SK-N-SH (cell line): Measurements from ENCODE around the gene RHNO1. TPM values are rescaled to one million over a fixed set of nuclear protein-coding genes. Genes with fewer than 3 reads are reported as not detected.

Experiments
- CTCF ChIA-PET: fragments of 300-600, 350-600 bp; formaldehyde crosslinking; extraction: SDS; loops from one replicate; lab custom pipeline; 2021; lab: Yijun Ruan, JAX
- POLR2A ChIA-PET: fragments of 350-600 bp; sonication (Branson Sonifier 250); formaldehyde crosslinking; extraction: SDS; loops from one replicate; lab custom pipeline; 2020; ENCODE audit warnings: antibody characterized with exemption, inconsistent platforms; lab: Yijun Ruan, JAX
- DNase-seq: peaks from one replicate; pipeline ENCODE4 v3.0.0; 2012
- H2AFZ ChIP-seq: fragments of 200-600 bp; sonication (generic); 2 replicates; pipeline ENCODE4 v1.8.1; 2016; ENCODE audit warnings: antibody characterized with exemption, mild to moderate bottlenecking, low read depth
- H3F3A ChIP-seq: fragments of 200-600 bp; sonication (generic); replicated peaks from 2 replicates; pipeline ENCODE3; 2016; ENCODE audit warnings: antibody characterized with exemption, mild to moderate bottlenecking; ENCODE audit not compliant: insufficient read depth
- H3K27ac ChIP-seq, 2 experiments: fragments of 200-500 bp in 1 of 2; fragments of 200-600 bp in 1 of 2; sonication (Bioruptor generic) in 1 of 2; sonication (generic), shearing (Covaris generic) in 1 of 2; 2 replicates each; pipeline versions ENCODE4 v1.5.1 to v1.6.1; 2014 to 2016; ENCODE audit warnings: low read depth in 2 of 2, inconsistent platforms in 1 of 2, low read length in 1 of 2, mild to moderate bottlenecking in 1 of 2, mixed read lengths in 1 of 2
- H3K27me3 ChIP-seq: fragments of 200-600 bp; sonication (generic), shearing (Covaris generic); 2 replicates; pipeline ENCODE4 v1.6.1; 2016; ENCODE audit warnings: mixed run types; ENCODE audit not compliant: insufficient read depth
- H3K36me3 ChIP-seq, 2 experiments: fragments of 200-500 bp in 1 of 2; fragments of 200-600 bp in 1 of 2; sonication (Bioruptor generic) in 1 of 2; sonication (generic) in 1 of 2; replicated peaks in 1 of 2; 2 replicates each; pipeline versions ENCODE3 to v1.5.1; 2014 to 2016; ENCODE audit warnings: low read length in 1 of 2, mild to moderate bottlenecking in 1 of 2; ENCODE audit not compliant: insufficient read depth in 2 of 2, control insufficient read depth in 1 of 2
- H3K4me1 ChIP-seq, 2 experiments: fragments of 200-500 bp in 1 of 2; fragments of 200-600 bp in 1 of 2; sonication (Bioruptor generic) in 1 of 2; sonication (generic), shearing (Covaris generic) in 1 of 2; 2 replicates each; pipeline versions ENCODE4 v1.5.1 to v1.6.1; 2014 to 2016; ENCODE audit warnings: low read depth in 1 of 2, low read length in 1 of 2, mixed run types in 1 of 2; ENCODE audit not compliant: insufficient read depth in 2 of 2, control insufficient read depth in 1 of 2
- H3K4me2 ChIP-seq: fragments of 200-600 bp; sonication (generic), shearing (Covaris generic); 2 replicates; pipeline ENCODE4 v1.6.1; 2017; ENCODE audit warnings: mixed run types
- H3K4me3 ChIP-seq, 2 experiments: fragments of 200-500 bp in 1 of 2; fragments of 200-600 bp in 1 of 2; sonication (Bioruptor generic) in 1 of 2; sonication (generic), shearing (Covaris generic) in 1 of 2; 2 replicates each; pipeline versions ENCODE4 v1.5.1 to v1.8.1; 2014 to 2016; ENCODE audit warnings: low read depth in 2 of 2, inconsistent platforms in 1 of 2, low read length in 1 of 2, mild to moderate bottlenecking in 1 of 2, mixed read lengths in 1 of 2, moderate library complexity in 1 of 2
- H3K79me2 ChIP-seq: fragments of 200-600 bp; sonication (generic); 2 replicates; pipeline ENCODE4 v1.8.1; 2017; ENCODE audit warnings: mild to moderate bottlenecking; ENCODE audit not compliant: insufficient read depth
- H3K9ac ChIP-seq: fragments of 200-600 bp; sonication (generic); 2 replicates; pipeline ENCODE4 v1.6.1; 2017; ENCODE audit warnings: mixed run types
- H3K9me2 ChIP-seq: fragments of 200-600 bp; sonication (generic); 2 replicates; pipeline ENCODE4 v1.6.1; 2017; ENCODE audit warnings: mixed run types
- H3K9me3 ChIP-seq: fragments of 200-600 bp; sonication (generic); 2 replicates; pipeline ENCODE4 v1.6.1; 2017; ENCODE audit warnings: mixed run types, mild to moderate bottlenecking, moderate library complexity
- H4K20me1 ChIP-seq: fragments of 200-600 bp; sonication (generic); 2 replicates; pipeline ENCODE4 v1.6.1; 2017; ENCODE audit warnings: mild to moderate bottlenecking, mixed run types; ENCODE audit not compliant: insufficient read depth
- ELF1 ChIP-seq: IDR thresholded peaks from 2 replicates; pipeline ENCODE4 v1.4.0; 2012
- EP300 ChIP-seq, 2 experiments: IDR thresholded peaks; 2 replicates each; pipeline versions ENCODE4 v1.4.0 to v1.6.1; 2012; ENCODE audit warnings: borderline replicate concordance in 1 of 2, low read depth in 1 of 2, low read length in 1 of 2
- EZH2phosphoT487 ChIP-seq: fragments of 200-600 bp; sonication (generic); IDR thresholded peaks from 2 replicates; pipeline ENCODE4 v1.6.1; 2017; ENCODE audit warnings: low read depth, mixed run types, mild to moderate bottlenecking, antibody characterized with exemption, moderate library complexity, borderline replicate concordance
- FOXJ3 ChIP-seq: sonication (generic); formaldehyde crosslinking; IDR thresholded peaks from 2 replicates; pipeline ENCODE4 v1.5.1; 2020; ENCODE audit warnings: mild to moderate bottlenecking, missing genetic modification reagents
- GABPA ChIP-seq: IDR thresholded peaks from 2 replicates; pipeline ENCODE4 v1.4.0; 2012; ENCODE audit warnings: low read depth, mild to moderate bottlenecking
- GATA2 ChIP-seq: sonication (generic); formaldehyde crosslinking; IDR thresholded peaks from 2 replicates; pipeline ENCODE4 v1.5.0; 2020; ENCODE audit warnings: mild to moderate bottlenecking, missing genetic modification reagents
- NFIC ChIP-seq: IDR thresholded peaks from 2 replicates; pipeline ENCODE4 v1.4.0; 2012; ENCODE audit warnings: borderline replicate concordance
- PBX3 ChIP-seq: IDR thresholded peaks from 2 replicates; pipeline ENCODE4; 2012
- POLR2AphosphoS5 ChIP-seq: IDR thresholded peaks from 2 replicates; pipeline ENCODE4 v1.6.1; 2012; ENCODE audit warnings: low read depth, low read length
- RCOR1 ChIP-seq: fragments of 150-350 bp; IDR thresholded peaks from 2 replicates; pipeline ENCODE4 v1.6.1; 2017; ENCODE audit warnings: antibody characterized with exemption, low read length
- REST ChIP-seq: IDR thresholded peaks from 2 replicates; pipeline ENCODE4 v1.6.1; 2012; ENCODE audit warnings: mild to moderate bottlenecking, low read depth, low read length, moderate library complexity
- SIN3A ChIP-seq: IDR thresholded peaks from 2 replicates; pipeline ENCODE4 v1.6.1; 2012; ENCODE audit warnings: low read depth, mild to moderate bottlenecking, low read length, moderate library complexity, borderline replicate concordance
- SMC3 ChIP-seq: IDR thresholded peaks from 2 replicates; pipeline ENCODE4 v1.6.1; 2012; ENCODE audit warnings: low read depth, low read length, improper control_type of control experiment
- TAF1 ChIP-seq: IDR thresholded peaks from 2 replicates; pipeline ENCODE4 v1.6.1; 2012; ENCODE audit warnings: low read depth, mild to moderate bottlenecking, low read length, moderate library complexity, borderline replicate concordance
- TCF12 ChIP-seq: IDR thresholded peaks from 2 replicates; pipeline ENCODE4 v1.4.0; 2012
- TEAD4 ChIP-seq: IDR thresholded peaks from 2 replicates; pipeline ENCODE4 v1.4.0; 2012; ENCODE audit warnings: mild to moderate bottlenecking, borderline replicate concordance; ENCODE audit not compliant: insufficient read depth
- WGBS: methylation state at CpG from one replicate; pipeline ENCODE4 v1.1.6; 2017; ENCODE audit warnings: low lambda C conversion rate; 5-methylcytosine and 5-hydroxymethylcytosine counted together
- polyA plus RNA-seq, 3 experiments: library from polyadenylated mRNA; depleted of rRNA; stranded (reverse); fragments of >200 nt; gene quantifications; 2 replicates each; pipeline ENCODE4 v1.2.3, GENCODE V29; 2012
- TF ChIP-seq, protein P1 (sequence below): IDR thresholded peaks from 2 replicates; pipeline ENCODE4 v1.4.0; 2012; ENCODE audit warnings: low read depth

RHNO1 gene
- polyA plus RNA-seq, 1 of the 3 experiments (the other 2 are of a cell fraction), result 28.9 TPM

DNA sequence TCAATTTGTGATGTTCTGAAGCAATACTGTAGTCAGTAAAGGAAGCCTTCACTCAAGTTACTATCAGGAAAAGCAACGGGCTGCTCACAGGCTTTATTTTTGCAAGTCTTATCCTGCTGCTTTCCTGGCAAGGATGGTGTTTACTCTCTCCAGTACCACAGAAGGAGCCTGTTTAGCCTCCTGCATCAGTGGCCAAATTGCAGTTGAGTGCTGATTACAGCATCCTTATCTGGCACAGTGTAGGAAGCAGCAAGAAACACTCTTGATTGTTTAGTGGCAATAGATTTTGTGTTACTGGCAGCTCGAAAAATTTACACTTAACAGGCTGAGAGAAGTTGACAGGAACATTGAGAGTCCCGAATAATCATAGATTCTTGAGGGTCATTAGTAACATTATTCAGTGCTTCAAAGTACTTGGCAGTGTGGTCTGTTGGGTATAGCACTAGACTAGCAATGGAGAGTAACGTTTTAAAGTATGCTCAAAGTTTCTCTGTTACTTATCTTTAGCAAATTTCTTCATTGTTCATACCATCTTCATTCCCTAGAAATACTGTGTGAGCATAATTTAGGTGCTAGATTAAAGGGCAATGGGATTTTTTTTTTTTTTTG, 25.4 kb downstream of the RHNO1 start:
- Histone ChIP-seq H3K27ac (peak overlapping the region in 1 of 2 experiments; percentile 16; a peak in 1 of 4 replicates), H3K4me1 (peaks cover 0 to 6% of the 10 kb centered on the region in 2 experiments; a peak in 2 of 4 replicates), H3F3A (peaks cover 8% of the 10 kb centered on the region), H3K4me3 (no peak overlapping the region), H4K20me1 (peaks cover 47% of the 10 kb centered on the region; the same call in 1 of the 2 replicates), H3K79me2 (peaks cover 97% of the 10 kb centered on the region), H2AFZ (no peak overlapping the region), H3K4me2 (no peak overlapping the region), H3K36me3 (peaks cover 0 to under 1% of the 10 kb centered on the region in 2 experiments), H3K9me2 (no peaks in the 10 kb centered on the region), H3K9me3 (no peaks in the 10 kb centered on the region), H3K27me3 (no peaks in the 10 kb centered on the region), H3K9ac (no peak overlapping the region)
- WGBS, result 35% methylated on average over 4 of the region's 4 CpGs
- ChIA-PET CTCF (interaction anchor here (1.3 kb wide), 1 partner anchor 17 kb away, joined by 4 read pairs; no protein-coding TSS in a partner anchor), POLR2A (interaction anchor here (1.1 kb wide), 1 partner anchor 12 kb away, joined by 5 read pairs; the partner anchor contains the start of gene TULP3)
- TF ChIP-seq RCOR1 (peak; percentile 71), POLR2AphosphoS5 (no peak), FOXJ3 (CRISPR knock-in tag) (peak; percentile 90), TCF12 (peak; percentile 71), SIN3A (no peak), EP300 (IDR thresholded peaks at IDR 0.05; ENCODE audit: borderline replicate concordance in 1 of 2, low read depth in 1 of 2, low read length in 1 of 2) (peak in 1 of 2 experiments; percentile 63; a peak in 1 of 4 replicates), GATA2 (CRISPR knock-in tag) (peak; percentile 84), PBX3 (peak; percentile 64)
- DNase-seq, result peak; percentile 68

- DNase-seq, result no peak
- Histone ChIP-seq H3K36me3 (no peaks in the 10 kb centered on the region), H2AFZ (no peak overlapping the region), H3K9ac (no peak overlapping the region), H3K27ac (no peak overlapping the region), H3K79me2 (peaks cover 95% of the 10 kb centered on the region), H4K20me1 (peaks cover 39% of the 10 kb centered on the region; the same call in 1 of the 2 replicates), H3K4me3 (no peak overlapping the region), H3K9me3 (no peaks in the 10 kb centered on the region), H3F3A (peaks cover 13% of the 10 kb centered on the region), H3K4me1 (peaks cover 0 to 6% of the 10 kb centered on the region in 2 experiments; a peak in 2 of 4 replicates)
- CTCF ChIA-PET, result interaction anchor here (0.6 to 0.8 kb wide), 2 partner anchors 101 to 582 kb away, joined by 3 to 4 read pairs; no protein-coding TSS in a partner anchor
- TF ChIP-seq, protein P1, sequence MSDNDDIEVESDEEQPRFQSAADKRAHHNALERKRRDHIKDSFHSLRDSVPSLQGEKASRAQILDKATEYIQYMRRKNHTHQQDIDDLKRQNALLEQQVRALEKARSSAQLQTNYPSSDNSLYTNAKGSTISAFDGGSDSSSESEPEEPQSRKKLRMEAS, result no peak
- TF ChIP-seq EZH2phosphoT487 (no peak), SMC3 (no peak), ELF1 (no peak), TEAD4 (no peak), GABPA (no peak), TAF1 (no peak), REST (no peak), POLR2AphosphoS5 (no peak), NFIC (no peak), SIN3A (no peak)
- TF ChIP-seq, all 33 proteins: peak for 0
- no peaks in the 10 kb centered on the region for H3K9me2 ChIP-seq
- H3K4me2 ChIP-seq, result no peak overlapping the region
- WGBS, result 94% methylated on average over 2 of the region's 2 CpGs
- no peaks in the 10 kb centered on the region for H3K27me3 ChIP-seq
- POLR2A ChIA-PET, result interaction anchor here (0.7 kb wide), 1 partner anchor 14 kb away, joined by 3 read pairs; no protein-coding TSS in a partner anchor
Observed at GRCh38 chr12:2904260-2904659, 27.2 kb downstream of the RHNO1 start.
